Spleen (tissue), 11 donors: Measurements from ENCODE around the gene RAB35. TPM values are rescaled to one million over a fixed set of nuclear protein-coding genes. Genes with fewer than 3 reads are reported as not detected.

ENCODE experiments used
- DNase-seq: peaks from one replicate; pipeline ENCODE4 v3.0.0-alpha.2; 2020
- H3K27ac ChIP-seq, 8 donors: fragments of 200-600 bp; sonication (generic) in 7 of 8; 1 replicate in 4 of 8; 2 replicates in 4 of 8; pipeline versions ENCODE4 v1.5.0 to v1.8.0; 2016 to 2021; ENCODE audit warnings: inconsistent platforms in 4 of 8, mild to moderate bottlenecking in 4 of 8, moderate library complexity in 1 of 8
- H3K27me3 ChIP-seq, 7 donors: fragments of 200-600 bp; sonication (generic) in 6 of 7; replicated peaks in 1 of 7; 1 replicate in 4 of 7; 2 replicates in 3 of 7; pipeline versions ENCODE4 v1.5.0 to v1.8.0; 2016 to 2021; ENCODE audit warnings: inconsistent platforms in 3 of 7, mild to moderate bottlenecking in 1 of 7
- H3K36me3 ChIP-seq, 6 donors: fragments of 200-600 bp; sonication (generic) in 5 of 6; 1 replicate in 4 of 6; 2 replicates in 2 of 6; pipeline versions ENCODE4 v1.5.0 to v1.8.0; 2016 to 2021; ENCODE audit warnings: inconsistent platforms in 2 of 6
- H3K4me1 ChIP-seq, 6 donors: fragments of 200-600 bp; sonication (generic) in 5 of 6; 1 replicate in 3 of 6; 2 replicates in 3 of 6; pipeline versions ENCODE4 v1.5.0 to v1.8.0; 2016 to 2021; ENCODE audit warnings: inconsistent platforms in 3 of 6
- H3K4me3 ChIP-seq, 8 donors: fragments of 200-600 bp; sonication (generic) in 7 of 8; 1 replicate in 4 of 8; 2 replicates in 4 of 8; pipeline versions ENCODE4 v1.5.0 to v1.8.0; 2016 to 2021; ENCODE audit warnings: inconsistent platforms in 4 of 8, mild to moderate bottlenecking in 4 of 8, moderate library complexity in 2 of 8
- H3K9me3 ChIP-seq, 8 donors: fragments of 200-600 bp; sonication (generic) in 7 of 8; 1 replicate in 4 of 8; 2 replicates in 4 of 8; pipeline versions ENCODE4 v1.5.0 to v1.8.0; 2016 to 2021; ENCODE audit warnings: inconsistent platforms in 4 of 8
- CTCF ChIP-seq, 11 experiments: fragments of 200-600 bp in 7 of 11; fragments of 450-650 bp in 4 of 11; sonication (generic) in 4 of 11; IDR thresholded peaks in 8 of 11; conservative IDR thresholded peaks in 3 of 11; 1 replicate in 7 of 11; 2 replicates in 4 of 11; pipeline versions ENCODE4 v1.4.0 to v1.8.0; 2016 to 2021; ENCODE audit warnings: antibody characterized with exemption in 11 of 11, inconsistent platforms in 4 of 11, mild to moderate bottlenecking in 1 of 11
- POLR2A ChIP-seq, 3 donors: fragments of 450-650 bp; IDR thresholded peaks; one replicate each; pipeline ENCODE4 v1.5.1; 2017; ENCODE audit warnings: antibody characterized with exemption in 3 of 3, mild to moderate bottlenecking in 1 of 3
- POLR2AphosphoS5 ChIP-seq, 3 donors: sonication (generic); formaldehyde crosslinking; IDR thresholded peaks; one replicate each; pipeline ENCODE4 v1.5.1; 2017; ENCODE audit warnings: antibody characterized with exemption in 3 of 3
- WGBS, 5 donors: extraction: QIAGEN DNeasy Blood & Tissue Kit in 3 of 5; methylation state at CpG; one replicate each; pipeline versions ENCODE4 v1.1.5 to v1.1.7; 2013 to 2018; 5-methylcytosine and 5-hydroxymethylcytosine counted together
- intact Hi-C: fragments of 100-400 bp; cut with DNase I; formaldehyde crosslinking; loops from one replicate; pipeline ENCODE4 v1.15.0; 2023; ENCODE audit warnings: low total_unique reads
- polyA plus RNA-seq, 3 donors: library from polyadenylated mRNA; stranded (reverse); fragments of 200-250 nt; gene quantifications; one replicate each; pipeline ENCODE4 v1.2.1, GENCODE V29; 2013
- total RNA-seq, 7 donors: library from RNA; depleted of rRNA in 3 of 7; stranded (reverse); fragments of >200 nt in 3 of 7; fragmentation: NEBNext Ultra II Directional in 4 of 7; extraction: Animal tissue kit (Norgen Biotek cat#: 25700) in 4 of 7; gene quantifications; one replicate each; pipeline versions ENCODE4 v1.1.0 to v1.2.1, GENCODE V29; 2016 to 2021
- donor health status: healthy with polysubstance abuse.
- donor health status: DM: no; HTN: no; CAD: no; lungs with moderate emphysema.
- donor health status: DM: no; HTN: no; CAD: no.
- donor health status: Bipolar disorder and iron deficiency.
- donor health status: healthy.
- donor health status: DM: no; HTN: no; CAD: no.
- donor health status: DM: yes; HTN: yes; CAD: no.

Gene RAB35
- total and polyA plus RNA-seq, 10 donors: 14.8 to 69.8 (median 40.1) TPM

- Histone ChIP-seq H3K36me3 (peaks cover 0 to 91% (median 65%) of the 10 kb centered on the region in 6 donors), H3K4me1 (no peaks in the 10 kb centered on the region), H3K27ac (peak overlapping the region in 1 of 8 donors; percentile 36), H3K4me3 (no peak overlapping the region), H3K27me3 (no peaks in the 10 kb centered on the region), H3K9me3 (no peaks in the 10 kb centered on the region)
- TF ChIP-seq POLR2AphosphoS5 (IDR thresholded peaks at IDR 0.05) (peak in 2 of 3 donors; percentile 11 to 40), POLR2A (IDR thresholded peaks at IDR 0.05) (no peak)
- DNase-seq: no peak
- intact Hi-C loops: no loop called here
- 56 to 77% (median 66%) methylated on average over 12 to 17 of the region's 17 CpGs for WGBS, 5 donors
Observed at GRCh38 chr12:120093592-120094355, 22.8 kb downstream of the RAB35 start.

GRCh38 chr12:120093336-120093591 lies 23.3 kb downstream of the RAB35 start:
- intact Hi-C loops: no loop called here
- 86 to 93% (median 89%) methylated on average over 3 to 4 of the region's 4 CpGs; no CpG with 5 or more reads in 1 of the 5 donors for WGBS, 5 donors
- no peak overlapping the region for H3K27ac ChIP-seq
- H3K4me3 ChIP-seq: no peak overlapping the region
- no peaks in the 10 kb centered on the region for H3K27me3 ChIP-seq
- no peak for DNase-seq
- no peak for TF ChIP-seq CTCF (IDR thresholded peaks at IDR 0.05 in 8 of 11, conservative IDR thresholded peaks at IDR 0.05 in 3 of 11)
- no peak for TF ChIP-seq POLR2A (IDR thresholded peaks at IDR 0.05)
- no peak for TF ChIP-seq POLR2AphosphoS5 (IDR thresholded peaks at IDR 0.05)
- no peaks in the 10 kb centered on the region for H3K9me3 ChIP-seq
- peaks cover 0 to 86% (median 60%) of the 10 kb centered on the region in 6 donors for H3K36me3 ChIP-seq
- peaks cover 0 to under 1% (median 0%) of the 10 kb centered on the region in 6 donors for H3K4me1 ChIP-seq

GRCh38 chr12:120092551-120093335 lies 23.8 kb downstream of the RAB35 start:
- Histone ChIP-seq H3K9me3 (no peaks in the 10 kb centered on the region), H3K27ac (no peak overlapping the region), H3K27me3 (no peaks in the 10 kb centered on the region), H3K4me3 (no peak overlapping the region), H3K36me3 (peaks cover 0 to 81% (median 55%) of the 10 kb centered on the region in 6 donors), H3K4me1 (peaks cover under 1 to 5% (median 4%) of the 10 kb centered on the region in 6 donors)
- TF ChIP-seq CTCF (IDR thresholded peaks at IDR 0.05 in 8 of 11, conservative IDR thresholded peaks at IDR 0.05 in 3 of 11): no peak
- peak in 1 of 3 donors; percentile 57 for TF ChIP-seq POLR2AphosphoS5 (IDR thresholded peaks at IDR 0.05)
- TF ChIP-seq POLR2A (IDR thresholded peaks at IDR 0.05): no peak
- WGBS, 5 donors: 87 to 92% (median 91%) methylated on average over 15 to 23 of the region's 23 CpGs
- intact Hi-C loops: no loop called here
- no peak for DNase-seq

GRCh38 chr12:120091371-120092090 lies 25.0 kb downstream of the RAB35 start:
- H3K27me3 ChIP-seq: no peaks in the 10 kb centered on the region
- 80 to 91% (median 86%) methylated on average over 12 of the region's 12 CpGs for WGBS, 5 donors
- H3K36me3 ChIP-seq: peaks cover 0 to 68% (median 42%) of the 10 kb centered on the region in 6 donors
- no peaks in the 10 kb centered on the region for H3K9me3 ChIP-seq
- intact Hi-C loops: no loop called here
- TF ChIP-seq CTCF (IDR thresholded peaks at IDR 0.05 in 8 of 11, conservative IDR thresholded peaks at IDR 0.05 in 3 of 11) (no peak), POLR2AphosphoS5 (IDR thresholded peaks at IDR 0.05) (peak in 2 of 3 donors; percentile 24 to 46)
- H3K4me3 ChIP-seq: no peak overlapping the region
- no peak overlapping the region for H3K27ac ChIP-seq
- DNase-seq: no peak
- peaks cover 9 to 17% (median 15%) of the 10 kb centered on the region in 6 donors for H3K4me1 ChIP-seq
